Mesothelial cell of epicardium (in vitro differentiated cells): ENCODE results near the gene STX8. TPM values are rescaled to one million over a fixed set of nuclear protein-coding genes. Genes with fewer than 3 reads are reported as not detected.

Source experiments
- DNase-seq, 2 experiments: peaks; one replicate each; pipeline ENCODE4 v3.0.0; 2021; ENCODE audit warnings: low spot score in 2 of 2; ENCODE audit not compliant: unreplicated experiment in 2 of 2
- H3K27ac Mint-ChIP-seq: 2 replicates; pipeline ENCODE4 v1.8.0; 2021; ENCODE audit warnings: mixed read lengths
- H3K27me3 Mint-ChIP-seq: 2 replicates; pipeline ENCODE4 v1.8.0; 2021; ENCODE audit warnings: low read depth, mixed read lengths
- H3K36me3 Mint-ChIP-seq: 2 replicates; pipeline ENCODE4 v1.8.0; 2021; ENCODE audit warnings: mixed read lengths
- H3K4me1 Mint-ChIP-seq: 2 replicates; pipeline ENCODE4 v1.8.0; 2021; ENCODE audit warnings: mixed read lengths
- H3K4me3 Mint-ChIP-seq: 2 replicates; pipeline ENCODE4 v1.8.0; 2021; ENCODE audit warnings: mild to moderate bottlenecking, moderate library complexity, mixed read lengths
- H3K9me3 Mint-ChIP-seq: 2 replicates; pipeline ENCODE4 v1.8.0; 2021; ENCODE audit warnings: mixed read lengths
- total RNA-seq: library from RNA; stranded (reverse); gene quantifications from 3 replicates; pipeline ENCODE4 v1.2.1, GENCODE V29; 2021
- TF ChIP-seq, protein P1 (sequence below): fragments of 200-600 bp; sonication (generic); IDR thresholded peaks from one replicate; pipeline ENCODE4 v1.5.0; 2021; ENCODE audit warnings: antibody characterized with exemption; ENCODE audit not compliant: unreplicated experiment

Gene STX8
- total RNA-seq, 1 donor from 2014 or later = 53.3 TPM

DNA sequence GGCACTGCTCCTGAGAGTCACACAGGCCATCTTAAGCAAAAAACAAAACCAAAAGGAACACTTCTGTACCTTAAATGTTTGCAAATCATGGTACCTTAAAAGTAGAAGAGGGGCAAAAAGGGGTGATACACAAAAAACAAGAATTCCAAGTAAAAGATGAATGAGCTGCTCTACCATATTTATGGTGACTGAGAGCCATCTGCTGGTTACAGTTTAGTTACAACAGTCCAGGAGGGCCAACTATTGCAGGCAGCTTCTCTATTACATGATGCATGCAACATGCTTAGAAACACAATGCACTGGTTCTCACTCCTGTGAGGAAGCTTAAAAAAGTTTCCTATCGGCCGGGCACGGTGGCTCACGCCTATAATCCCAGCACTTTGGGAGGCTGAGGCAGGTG lies 53.5 kb downstream of the STX8 start:
- TF ChIP-seq, protein P1, sequence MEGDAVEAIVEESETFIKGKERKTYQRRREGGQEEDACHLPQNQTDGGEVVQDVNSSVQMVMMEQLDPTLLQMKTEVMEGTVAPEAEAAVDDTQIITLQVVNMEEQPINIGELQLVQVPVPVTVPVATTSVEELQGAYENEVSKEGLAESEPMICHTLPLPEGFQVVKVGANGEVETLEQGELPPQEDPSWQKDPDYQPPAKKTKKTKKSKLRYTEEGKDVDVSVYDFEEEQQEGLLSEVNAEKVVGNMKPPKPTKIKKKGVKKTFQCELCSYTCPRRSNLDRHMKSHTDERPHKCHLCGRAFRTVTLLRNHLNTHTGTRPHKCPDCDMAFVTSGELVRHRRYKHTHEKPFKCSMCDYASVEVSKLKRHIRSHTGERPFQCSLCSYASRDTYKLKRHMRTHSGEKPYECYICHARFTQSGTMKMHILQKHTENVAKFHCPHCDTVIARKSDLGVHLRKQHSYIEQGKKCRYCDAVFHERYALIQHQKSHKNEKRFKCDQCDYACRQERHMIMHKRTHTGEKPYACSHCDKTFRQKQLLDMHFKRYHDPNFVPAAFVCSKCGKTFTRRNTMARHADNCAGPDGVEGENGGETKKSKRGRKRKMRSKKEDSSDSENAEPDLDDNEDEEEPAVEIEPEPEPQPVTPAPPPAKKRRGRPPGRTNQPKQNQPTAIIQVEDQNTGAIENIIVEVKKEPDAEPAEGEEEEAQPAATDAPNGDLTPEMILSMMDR = peak; percentile 44
- peaks cover 25% of the 10 kb centered on the region for H3K4me1 Mint-ChIP-seq
- H3K4me3 Mint-ChIP-seq = no peak overlapping the region
- H3K36me3 Mint-ChIP-seq = no peaks in the 10 kb centered on the region
- H3K27ac Mint-ChIP-seq = no peak overlapping the region
- no peak for DNase-seq
- H3K9me3 Mint-ChIP-seq = peaks cover 3% of the 10 kb centered on the region
- H3K27me3 Mint-ChIP-seq = no peaks in the 10 kb centered on the region

DNA sequence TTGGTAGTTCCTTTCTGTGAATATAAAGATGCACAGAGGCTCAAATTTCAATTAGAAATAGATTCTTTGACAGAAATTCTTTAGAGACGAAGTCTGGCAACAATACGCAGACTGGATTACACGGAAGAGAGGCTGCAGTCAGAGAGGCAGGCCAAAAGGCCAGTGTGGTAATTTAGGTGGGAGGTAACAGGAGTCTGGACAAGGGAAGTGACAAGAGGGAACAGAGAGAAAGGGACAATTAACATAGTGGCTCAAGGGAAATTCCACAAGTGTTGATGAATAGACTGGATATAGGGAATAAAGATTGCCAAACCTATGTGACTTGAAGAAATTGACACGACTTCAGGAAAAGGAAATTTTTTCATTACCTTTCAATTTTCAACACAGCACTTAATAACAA lies 54.6 kb downstream of the STX8 start:
- H3K4me3 Mint-ChIP-seq = no peak overlapping the region
- no peaks in the 10 kb centered on the region for H3K36me3 Mint-ChIP-seq
- DNase-seq = no peak
- TF ChIP-seq, protein P1 = no peak
- peaks cover 25% of the 10 kb centered on the region for H3K4me1 Mint-ChIP-seq
- H3K9me3 Mint-ChIP-seq = peaks cover 3% of the 10 kb centered on the region
- H3K27me3 Mint-ChIP-seq = no peaks in the 10 kb centered on the region
- H3K27ac Mint-ChIP-seq = peak overlapping the region; percentile 51

DNA sequence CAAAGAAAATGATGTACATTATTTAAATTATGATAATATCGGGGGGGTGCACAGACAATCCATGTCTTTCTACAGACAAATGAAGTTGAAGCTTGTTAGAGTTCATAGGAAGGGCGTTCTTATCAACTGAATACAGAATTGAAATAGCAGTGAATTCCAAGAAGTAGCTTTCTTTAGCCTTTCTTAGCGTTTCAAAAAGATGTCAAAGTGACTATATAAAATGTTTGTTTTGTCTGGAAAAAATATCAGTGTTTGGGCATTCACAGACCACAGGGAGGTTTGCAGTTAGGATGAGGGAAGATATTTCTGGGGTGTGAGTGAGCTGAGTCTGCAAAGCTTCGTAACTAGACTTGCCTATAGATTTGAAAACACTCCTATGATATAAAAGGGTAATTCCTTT lies 55.0 kb downstream of the STX8 start:
- H3K4me3 Mint-ChIP-seq = no peak overlapping the region
- DNase-seq = no peak
- H3K9me3 Mint-ChIP-seq = peaks cover 3% of the 10 kb centered on the region
- TF ChIP-seq, protein P1 = no peak
- peak overlapping the region; percentile 51 for H3K27ac Mint-ChIP-seq
- H3K4me1 Mint-ChIP-seq = peaks cover 25% of the 10 kb centered on the region
- H3K27me3 Mint-ChIP-seq = no peaks in the 10 kb centered on the region
- no peaks in the 10 kb centered on the region for H3K36me3 Mint-ChIP-seq

DNA sequence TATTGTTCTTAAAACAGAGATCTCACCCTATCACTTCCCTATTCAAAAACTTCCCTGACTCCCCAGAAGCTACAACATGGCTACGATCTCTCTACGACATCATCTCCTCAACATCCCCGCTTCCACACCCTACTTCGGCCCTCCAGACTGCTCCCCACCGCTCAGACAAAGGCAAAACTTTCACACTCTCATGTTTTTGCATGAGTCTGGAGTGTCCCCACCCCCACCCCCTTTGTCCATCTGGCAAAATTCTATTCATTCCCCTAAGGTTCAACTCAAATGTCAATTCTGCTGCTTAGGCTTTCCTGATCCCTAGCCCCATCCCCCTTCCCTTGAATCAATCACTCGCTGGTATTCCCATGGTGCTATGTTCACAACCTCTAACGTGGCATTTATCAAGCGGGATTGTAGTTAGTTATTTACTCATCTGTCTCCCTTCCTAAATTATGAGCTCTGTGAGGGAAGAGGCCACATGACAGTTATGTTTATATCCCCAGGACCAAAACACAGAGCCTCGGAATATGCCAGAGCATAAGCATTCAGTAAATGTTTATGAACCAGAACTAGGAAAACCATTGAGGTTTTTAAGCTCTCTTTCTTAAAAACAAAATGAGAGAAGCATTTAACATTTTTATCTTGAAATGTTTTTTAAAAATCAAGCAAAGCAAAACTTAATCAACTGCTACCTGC lies 55.9 kb downstream of the STX8 start:
- H3K27me3 Mint-ChIP-seq = no peaks in the 10 kb centered on the region
- peaks cover 25% of the 10 kb centered on the region for H3K4me1 Mint-ChIP-seq
- TF ChIP-seq, protein P1 = no peak
- no peaks in the 10 kb centered on the region for H3K36me3 Mint-ChIP-seq
- H3K27ac Mint-ChIP-seq = peak overlapping the region; percentile 6
- no peak overlapping the region for H3K4me3 Mint-ChIP-seq
- peaks cover 3% of the 10 kb centered on the region for H3K9me3 Mint-ChIP-seq
- DNase-seq = no peak

DNA sequence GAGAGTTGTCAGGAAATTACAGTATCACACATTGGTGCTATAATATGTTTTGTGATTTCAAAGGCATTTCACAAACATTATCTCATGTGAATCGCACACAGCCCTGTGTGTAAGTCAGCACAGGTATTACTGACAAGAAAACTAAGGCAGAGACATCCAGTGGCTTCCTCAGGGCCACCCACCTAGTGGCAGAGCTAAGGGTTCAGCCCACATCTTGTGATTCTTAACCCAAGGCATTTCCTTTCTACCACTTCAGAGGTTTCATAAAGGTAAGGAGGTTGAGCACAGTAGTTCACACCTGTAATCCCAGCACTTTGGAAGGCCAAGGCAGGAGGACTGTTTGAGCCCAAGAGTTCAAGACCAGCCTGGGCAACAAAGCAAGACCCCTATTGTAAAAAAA lies 58.2 kb downstream of the STX8 start:
- DNase-seq = no peak
- H3K4me3 Mint-ChIP-seq = no peak overlapping the region
- peaks cover 8% of the 10 kb centered on the region for H3K9me3 Mint-ChIP-seq
- H3K4me1 Mint-ChIP-seq = peaks cover 25% of the 10 kb centered on the region
- H3K27me3 Mint-ChIP-seq = no peaks in the 10 kb centered on the region
- H3K27ac Mint-ChIP-seq = no peak overlapping the region
- TF ChIP-seq, protein P1 = no peak
- H3K36me3 Mint-ChIP-seq = no peaks in the 10 kb centered on the region
